DMS53 treated with DMSO at 0.1 percent for 48 hours (cell line): ENCODE measurements around the gene FRG2B.
"Not testable (repeated sequence)": the region's sequence is repeated elsewhere in the genome, so short reads cannot be mapped to it uniquely, and the experiment has no call there.

Source experiments
- DNase-seq: peaks from one replicate; lab custom pipeline; 2025; ENCODE audit not compliant: unreplicated experiment; lab: John Stamatoyannopoulos, UW

FRG2B gene

DNA sequence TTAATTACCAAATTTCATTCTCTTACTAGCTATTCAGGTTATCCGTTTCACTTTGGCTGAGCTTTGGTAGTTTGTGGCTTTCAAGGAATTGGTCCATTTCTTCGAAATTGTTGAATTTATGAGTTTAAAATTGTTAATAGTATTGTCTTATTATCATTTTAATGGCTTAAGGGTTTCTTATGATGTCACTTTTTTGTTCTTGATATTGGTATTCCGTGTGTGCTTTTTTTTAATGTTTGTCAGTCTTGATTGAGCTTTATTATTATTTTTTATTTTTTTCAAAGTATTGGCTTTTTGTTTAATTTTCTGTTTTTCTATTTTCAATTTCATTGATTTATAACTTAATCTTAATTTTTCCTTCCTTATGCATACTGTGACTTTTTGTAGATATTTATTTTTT is 25.9 kb downstream of the FRG2B start:
- no peak for DNase-seq

DNA sequence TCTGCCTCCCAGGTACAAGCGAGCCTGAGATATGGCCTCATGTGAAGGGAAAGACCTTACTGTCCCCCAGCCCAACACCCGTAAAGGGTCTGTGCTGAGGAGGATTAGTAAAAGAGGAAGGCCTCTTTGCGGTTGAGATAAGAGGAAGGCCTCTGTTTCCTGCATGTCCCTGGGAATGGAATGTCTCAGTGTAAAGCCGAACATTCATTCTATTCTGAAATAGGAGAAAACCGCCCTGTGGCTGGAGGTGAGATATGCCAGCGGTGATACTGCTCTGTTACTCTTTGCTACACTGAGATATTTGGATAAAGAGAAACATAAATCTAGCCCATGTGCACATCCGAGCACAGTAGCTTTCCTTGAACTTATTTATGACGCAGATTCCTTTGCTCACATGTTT is 26.7 kb downstream of the FRG2B start:
- DNase-seq = not testable (repeated sequence)

DNA sequence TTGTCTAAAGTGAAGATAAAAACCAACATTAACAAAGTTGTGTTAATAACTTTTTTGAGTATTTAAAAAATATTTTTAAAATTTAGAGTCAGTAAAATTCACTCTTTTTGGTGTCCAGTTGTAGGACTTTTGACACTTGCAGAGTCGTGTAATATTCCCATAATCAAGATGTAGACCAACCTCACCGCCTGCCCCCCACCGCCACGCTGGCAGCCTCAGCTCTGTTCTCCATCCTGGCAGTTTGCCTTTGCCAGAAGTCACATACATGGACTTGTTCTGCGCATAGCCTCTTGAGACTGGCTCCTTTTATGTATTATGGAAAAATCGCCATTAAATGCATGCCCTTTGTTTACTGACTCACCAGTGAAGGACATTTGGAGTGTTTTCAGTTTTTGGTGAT is 33.9 kb downstream of the FRG2B start:
- no peak for DNase-seq

DNA sequence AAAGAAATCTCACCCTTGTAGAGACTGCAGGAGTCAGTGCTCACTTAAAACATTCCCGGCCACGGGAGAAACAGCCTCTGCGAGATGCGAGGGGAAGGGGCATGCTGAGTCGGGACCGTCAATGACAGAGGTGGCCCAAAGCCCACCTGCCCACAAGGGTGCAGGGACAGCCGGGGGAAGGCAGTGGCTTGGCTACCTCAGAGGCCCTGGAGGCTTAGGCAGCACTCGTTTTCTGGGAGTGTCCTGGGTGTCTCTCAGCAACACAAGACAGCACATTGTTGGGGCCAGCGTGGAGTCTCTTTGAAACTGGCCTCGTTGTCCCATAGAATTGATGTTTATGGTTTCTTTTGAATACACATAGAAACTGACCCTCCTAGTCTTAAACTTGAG is 35.6 kb downstream of the FRG2B start:
- DNase-seq = no peak

DNA sequence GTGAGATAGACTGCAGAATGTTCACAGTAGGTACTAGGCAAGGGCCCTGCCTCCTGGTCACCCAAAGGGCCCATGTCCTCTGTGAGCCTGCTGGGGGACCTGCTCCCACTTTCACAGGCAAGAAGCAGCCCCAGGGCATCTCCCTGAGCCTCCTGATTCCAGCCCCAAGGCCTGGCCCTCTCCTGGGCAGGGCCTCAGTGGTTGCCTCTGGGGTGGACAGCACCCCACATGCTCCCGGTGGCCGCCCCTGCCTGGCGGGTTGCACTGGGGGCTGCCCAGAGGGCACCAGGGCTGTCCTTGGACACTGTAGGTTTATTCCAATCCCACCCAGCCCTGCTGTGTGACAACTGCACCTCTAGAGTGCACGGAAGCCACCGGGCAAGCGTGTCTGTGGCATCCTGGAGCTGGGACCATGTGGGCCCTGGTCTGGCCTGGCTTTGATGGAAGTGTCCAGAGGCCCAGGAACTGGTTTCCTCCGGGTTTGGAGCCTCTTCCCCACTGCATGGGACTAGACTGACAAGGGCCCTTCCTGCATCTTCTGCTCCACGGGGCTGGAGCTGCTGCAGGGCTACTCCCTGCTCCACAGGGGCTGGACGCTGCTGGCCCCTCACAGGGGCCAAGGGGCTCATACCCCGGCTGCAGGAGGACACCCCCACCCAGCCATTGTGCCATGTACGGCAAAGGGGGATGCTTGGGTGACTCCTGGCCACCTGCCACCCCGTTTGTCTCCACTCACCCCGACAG is 36.2 kb downstream of the FRG2B start:
- no peak for DNase-seq

DNA sequence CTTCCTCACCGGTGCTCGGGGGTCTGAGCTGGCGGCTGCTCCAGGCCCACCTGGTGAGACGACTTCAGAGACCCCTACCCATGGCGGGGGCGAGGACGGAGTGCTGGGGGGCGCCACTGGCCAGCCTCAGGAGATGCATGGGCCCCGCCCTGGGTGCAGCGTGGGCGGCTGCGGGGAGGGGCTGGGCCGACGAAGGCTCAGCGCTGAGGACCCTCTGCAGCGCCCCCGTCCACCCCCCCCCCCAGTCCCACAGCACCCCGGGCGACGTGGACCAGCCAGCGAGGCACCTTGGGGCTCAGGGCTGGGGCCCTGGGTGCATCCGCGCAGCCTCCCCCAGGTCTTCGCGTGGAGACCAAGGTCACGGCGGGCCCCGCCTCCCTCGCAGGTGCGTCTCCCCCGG is 49.6 kb downstream of the FRG2B start:
- not testable (repeated sequence) for DNase-seq
